ENCODE measurements around the gene RFX2.
A peak's percentile ranks its signal among the peaks of the same experiment; 100 is the strongest.
"Not testable (repeated sequence)": the region's sequence is repeated elsewhere in the genome, so short reads cannot be mapped to it uniquely, and the experiment has no call there.

Gene RFX2

GRCh38 chr19:5971714-5972354, 138.5 kb downstream of the RFX2 start:
- DNase-seq (ENCODE audit: low spot score), result no peak

GRCh38 chr19:5969476-5969875, 140.8 kb downstream of the RFX2 start:
- no peak for DNase-seq (ENCODE audit: low spot score)

- DNase-seq (ENCODE audit: low spot score), result no peak
These were observed 141.6 kb downstream of the RFX2 start for GRCh38 chr19:5968431-5969373.

DNA sequence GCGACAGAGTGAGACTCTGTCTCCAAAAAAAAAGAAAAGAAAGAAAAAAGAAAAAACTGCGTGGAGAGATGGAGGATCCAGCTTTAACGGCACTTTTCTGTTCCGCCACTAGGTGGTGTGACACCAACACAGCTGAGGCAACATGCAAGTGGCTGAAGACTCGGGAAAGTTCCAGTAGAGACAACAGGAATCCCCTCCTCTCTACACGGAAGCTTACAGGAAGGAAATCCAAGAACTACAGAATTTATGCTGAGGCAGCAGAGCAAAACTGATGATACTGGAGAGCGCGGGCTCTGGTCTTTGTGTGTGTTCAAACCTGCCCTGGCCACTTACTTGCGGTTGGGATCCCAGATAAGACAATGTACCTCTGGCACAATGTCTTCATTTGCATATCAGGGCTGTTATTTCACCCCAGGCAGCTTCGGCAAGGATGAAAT, 142.3 kb downstream of the RFX2 start:
- DNase-seq (ENCODE audit: low spot score), result peak; percentile 66

DNA sequence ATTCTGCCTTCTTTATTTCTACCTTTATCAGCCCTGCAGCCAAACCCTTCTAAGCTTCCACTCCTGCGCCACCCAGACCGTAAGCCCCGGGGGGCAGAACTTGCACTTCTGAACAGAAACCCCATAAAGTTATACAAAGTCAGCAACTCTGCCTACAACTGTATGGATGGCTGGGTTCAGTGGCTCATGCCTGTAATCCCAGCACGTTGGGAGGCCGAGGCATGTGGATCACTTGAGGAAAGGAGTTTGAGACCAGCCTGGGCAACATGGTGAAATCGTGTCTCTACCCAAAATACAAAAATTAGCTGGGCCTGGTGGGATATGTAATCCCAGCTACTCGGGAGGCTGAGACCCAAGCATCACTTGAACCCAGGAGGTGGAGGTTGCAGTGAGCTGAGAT, 142.7 kb downstream of the RFX2 start:
- no peak for DNase-seq (ENCODE audit: low spot score)

DNA sequence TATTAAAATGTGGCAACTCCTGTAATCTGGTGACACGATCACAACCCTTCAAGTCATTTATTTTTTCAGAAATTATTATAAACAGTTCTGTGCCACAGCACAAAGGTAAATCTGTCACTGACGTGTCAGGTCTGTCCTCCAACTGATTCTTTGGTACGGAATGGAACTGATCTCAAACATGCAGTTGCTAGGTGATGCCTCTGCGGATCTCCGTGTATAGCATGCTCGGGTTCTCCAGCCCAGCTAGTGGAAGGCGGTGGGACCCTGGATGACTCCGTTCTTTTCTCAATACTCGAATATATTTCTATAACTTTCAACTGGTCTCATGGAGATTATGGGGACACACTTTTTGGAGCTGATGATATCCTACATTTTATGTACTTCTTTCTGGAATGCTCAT, 143.4 kb downstream of the RFX2 start:
- DNase-seq (ENCODE audit: low spot score), result no peak

- no peak for DNase-seq (ENCODE audit: low spot score)
These were observed 144.1 kb downstream of the RFX2 start for GRCh38 chr19:5966215-5966614.

DNA sequence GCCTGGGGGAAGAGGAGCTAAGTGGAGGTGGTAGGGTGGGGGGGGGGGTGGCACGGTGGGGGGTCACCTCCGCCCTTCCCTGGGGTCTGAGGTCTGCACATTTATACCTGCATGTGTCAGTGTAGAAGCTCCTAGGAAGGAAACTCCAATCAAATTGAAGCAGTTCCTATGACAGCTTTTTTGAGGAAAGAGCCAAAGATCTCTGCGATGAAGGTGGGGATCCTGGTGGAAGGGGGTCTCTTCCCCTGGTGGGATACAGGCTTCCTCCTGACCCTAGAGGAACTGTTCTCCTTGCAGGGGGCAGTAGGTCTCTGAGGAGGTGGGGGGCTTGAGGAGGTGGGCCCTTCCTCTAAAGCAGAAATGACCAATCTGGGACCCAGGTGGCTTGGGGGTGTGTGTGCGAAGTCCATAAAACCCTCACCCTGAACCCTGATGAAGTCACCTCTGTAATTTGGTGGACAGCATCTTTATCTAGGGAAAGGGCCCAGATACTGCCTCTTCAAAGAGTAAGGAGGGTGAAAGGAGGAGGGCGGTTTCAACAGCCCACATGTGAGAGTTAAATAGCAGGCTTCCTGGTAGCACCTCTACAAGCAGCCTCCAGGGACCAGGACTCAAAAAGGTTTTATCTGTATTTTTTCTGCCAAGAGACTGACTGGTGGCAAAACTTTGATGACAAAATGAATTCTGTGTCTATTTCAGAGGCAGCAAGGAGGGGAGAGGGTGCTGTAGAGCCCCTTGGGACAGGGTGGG, 145.3 kb downstream of the RFX2 start:
- no peak for DNase-seq (ENCODE audit: low spot score)

GRCh38 chr19:5963855-5964254, 146.4 kb downstream of the RFX2 start:
- no peak for DNase-seq (ENCODE audit: low spot score)

DNA sequence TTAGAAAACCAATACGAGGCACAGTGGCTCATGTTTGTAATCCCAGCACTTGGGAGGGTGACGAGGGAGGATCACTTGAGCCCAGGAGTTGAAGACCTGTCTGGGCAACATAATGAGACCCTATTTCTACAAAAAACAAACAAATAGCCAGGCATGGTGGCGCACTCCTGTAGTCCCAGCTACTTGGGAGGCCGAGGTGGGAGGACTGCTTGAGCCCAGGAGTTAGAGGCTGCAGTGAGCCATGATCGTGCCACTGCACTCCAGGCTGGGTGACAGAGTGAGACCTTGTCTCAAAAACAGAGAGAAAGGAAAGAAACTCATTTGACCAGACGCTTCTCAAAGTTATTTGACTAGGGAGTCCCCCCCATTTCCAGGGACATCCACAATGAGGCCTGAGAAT, 147.0 kb downstream of the RFX2 start:
- not testable (repeated sequence) for DNase-seq (ENCODE audit: low spot score)

DNA sequence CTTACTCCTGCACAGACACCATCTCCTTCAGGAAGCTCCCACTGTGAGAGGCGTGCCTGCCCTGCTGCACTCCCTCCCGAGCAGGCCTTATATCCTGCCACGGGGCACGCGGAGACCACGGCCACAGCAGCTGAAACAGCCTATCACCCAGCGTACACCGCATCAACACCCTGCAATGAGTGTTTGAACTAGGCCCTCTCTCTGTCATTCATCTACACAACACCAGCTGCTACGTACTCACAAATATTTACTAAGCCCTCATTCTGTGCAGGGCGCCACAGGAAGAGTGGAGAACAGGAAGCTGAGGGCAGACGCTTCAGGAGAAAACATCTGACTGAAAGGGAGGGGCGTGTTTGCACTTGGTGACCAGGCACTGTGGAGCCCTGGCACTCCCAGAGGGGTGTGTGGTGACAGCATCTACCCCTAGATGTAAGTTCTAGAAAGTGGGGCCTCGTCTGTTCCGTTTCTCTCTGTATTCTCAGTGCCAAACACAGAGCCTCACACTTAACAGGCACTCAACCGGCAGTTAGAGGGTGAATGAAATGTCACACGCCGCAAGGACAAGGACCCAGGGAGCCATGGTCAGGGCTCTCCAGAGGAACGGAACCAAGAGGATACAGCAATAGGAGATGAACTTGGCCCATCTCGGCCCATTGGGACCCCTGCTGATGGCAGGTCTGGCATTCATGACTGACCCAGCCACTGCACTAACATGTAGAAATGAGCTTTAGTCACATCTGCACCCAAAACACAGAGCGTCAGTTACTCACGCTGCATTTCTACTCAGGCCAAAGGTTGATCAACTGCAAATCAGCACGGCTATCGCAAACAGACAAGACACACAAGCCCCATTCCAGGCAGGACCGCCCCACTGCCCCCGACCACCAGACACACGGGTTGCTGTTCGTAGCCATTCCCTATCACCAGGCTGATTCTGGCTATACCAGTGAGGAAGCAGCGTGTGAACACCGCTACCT, 148.0 kb downstream of the RFX2 start:
- no peak for DNase-seq (ENCODE audit: low spot score)

GRCh38 chr19:5961641-5961968, 148.7 kb downstream of the RFX2 start:
- DNase-seq (ENCODE audit: low spot score), result not testable (repeated sequence)

- DNase-seq (ENCODE audit: low spot score), result no peak
These were observed 150.0 kb downstream of the RFX2 start for GRCh38 chr19:5960005-5961001.

DNA sequence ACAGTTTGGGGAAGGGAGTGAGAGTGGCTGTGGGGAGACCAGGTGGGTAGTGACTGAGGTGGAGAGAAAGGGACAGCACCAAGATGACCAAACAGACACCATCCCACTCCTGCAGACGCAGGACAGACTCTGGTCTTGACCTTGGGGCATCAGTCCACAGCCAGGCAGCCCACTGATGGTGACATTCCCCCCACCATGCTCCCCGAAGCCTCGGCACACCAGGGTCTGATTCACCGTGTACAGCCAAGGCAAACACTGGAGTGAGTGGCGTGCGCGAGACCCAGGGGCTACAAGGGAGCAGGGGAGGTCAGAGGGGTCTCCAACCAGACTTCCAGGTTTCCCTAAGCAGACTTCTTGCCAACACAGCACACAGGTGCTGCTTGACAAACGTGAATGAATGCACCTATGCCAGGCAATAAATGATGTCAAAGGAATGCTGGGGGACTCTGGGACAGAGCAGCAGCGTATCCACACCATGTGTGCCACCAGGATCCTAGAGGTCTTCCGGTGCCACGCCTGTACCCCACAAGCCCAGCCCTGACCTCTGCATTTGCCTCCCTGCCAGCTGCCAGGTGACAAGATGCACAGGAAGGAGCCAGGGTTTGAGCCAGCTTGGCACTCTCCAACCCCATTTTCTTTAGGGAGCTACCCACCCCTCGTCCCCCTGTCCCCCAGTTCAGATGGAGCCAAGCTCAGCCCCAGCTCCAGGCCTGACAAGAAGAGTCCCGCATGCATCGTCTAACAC, 150.9 kb downstream of the RFX2 start:
- DNase-seq (ENCODE audit: low spot score), result no peak

- DNase-seq (ENCODE audit: low spot score), result no peak
These were observed 151.5 kb downstream of the RFX2 start for GRCh38 chr19:5958851-5959122.

DNA sequence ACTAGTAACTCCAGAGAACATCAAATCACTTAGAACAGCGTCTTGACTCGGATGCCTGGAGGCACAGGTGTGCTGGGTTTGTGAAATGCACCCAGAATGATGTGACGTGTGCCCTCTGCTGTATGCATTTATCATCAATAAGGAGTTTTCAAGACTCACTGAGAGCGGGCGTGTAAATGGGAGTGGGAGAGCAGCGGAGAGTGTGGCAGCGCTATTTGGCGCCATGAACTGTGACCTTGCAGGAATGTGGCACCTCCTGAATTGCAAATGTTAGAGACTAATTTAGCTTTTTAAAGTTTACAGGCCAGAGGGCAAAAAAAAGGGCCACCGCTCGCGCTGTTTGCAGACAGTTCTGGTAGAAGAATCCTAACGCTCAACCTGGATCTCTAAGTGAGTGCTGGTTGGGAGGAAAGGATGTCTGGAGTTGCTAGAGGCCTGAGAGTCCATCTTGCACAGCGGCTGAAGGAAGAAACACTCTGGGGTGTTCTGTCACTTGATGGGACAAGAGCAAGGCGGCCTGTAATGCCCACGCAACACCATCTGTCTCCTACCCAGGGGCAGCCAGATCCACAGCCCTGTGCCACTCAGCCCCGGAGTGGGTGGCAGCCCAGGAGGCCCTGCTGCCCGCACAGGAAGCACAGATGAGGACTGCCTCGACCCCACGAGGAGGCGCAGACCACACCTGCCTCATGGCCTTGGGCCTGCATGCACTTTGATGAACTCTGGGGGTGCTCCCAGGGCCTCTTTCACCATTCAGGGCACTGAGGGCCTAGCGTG, 152.0 kb downstream of the RFX2 start:
- DNase-seq (ENCODE audit: low spot score), result no peak

- DNase-seq (ENCODE audit: low spot score), result no peak
These were observed 153.1 kb downstream of the RFX2 start for GRCh38 chr19:5957170-5957569.

- DNase-seq (ENCODE audit: low spot score), result no peak
These were observed 153.6 kb downstream of the RFX2 start for GRCh38 chr19:5956728-5957127.

GRCh38 chr19:5956323-5956722, 154.0 kb downstream of the RFX2 start:
- DNase-seq (ENCODE audit: low spot score), result no peak
